Amniotic epithelial cell (primary cell): ENCODE data around the gene CEP135.
A peak's percentile ranks its signal among the peaks of the same experiment; 100 is the strongest.
"Not testable (repeated sequence)": the region's sequence is repeated elsewhere in the genome, so short reads cannot be mapped to it uniquely, and the experiment has no call there.

Experiments used
- DNase-seq: peaks from one replicate; pipeline ENCODE4 v3.0.0-alpha.2; 2010; ENCODE audit warnings: low read depth

CEP135 gene

GRCh38 chr4:55947254-55947882, 1.4 kb upstream of the CEP135 start:
- DNase-seq: peak; percentile 40

DNA sequence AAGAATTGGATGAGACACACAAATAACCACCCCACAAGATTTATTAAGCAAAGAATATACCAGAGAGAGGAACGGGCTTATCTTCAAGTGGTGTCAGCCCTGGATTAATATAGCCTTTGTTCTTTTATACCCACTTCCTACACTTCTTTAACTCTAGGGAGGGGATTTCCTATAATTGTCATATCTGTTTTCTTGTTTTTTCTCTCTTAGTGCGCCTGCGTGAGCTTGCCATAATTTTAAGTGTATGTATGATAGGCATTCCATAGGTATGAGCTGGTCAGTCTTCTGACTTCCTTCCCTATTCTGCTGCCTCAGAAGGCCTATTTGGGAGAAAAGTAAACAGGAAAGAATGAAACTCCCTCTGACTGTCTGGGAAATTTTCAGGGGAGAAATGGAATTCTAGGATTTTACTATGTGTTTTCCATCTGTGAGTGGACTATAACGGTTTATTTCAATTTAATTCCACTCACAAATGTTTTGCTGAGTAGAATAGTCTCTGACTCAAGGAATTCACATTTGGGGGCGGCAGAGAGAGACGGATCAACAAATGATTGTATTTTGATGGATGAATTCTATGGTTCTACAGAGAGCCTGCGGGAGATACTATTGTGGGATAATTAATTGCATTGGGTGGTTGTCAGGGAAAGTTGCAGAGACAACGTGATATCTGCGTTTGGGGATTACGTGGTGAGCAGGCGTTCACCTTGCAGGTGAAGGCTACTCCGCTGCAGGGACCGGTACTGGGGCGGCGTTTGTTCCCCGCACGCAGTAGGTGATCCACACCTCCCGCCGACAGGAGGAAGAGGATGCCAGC, 626 bp upstream of the CEP135 start:
- peak; percentile 94 for DNase-seq

DNA sequence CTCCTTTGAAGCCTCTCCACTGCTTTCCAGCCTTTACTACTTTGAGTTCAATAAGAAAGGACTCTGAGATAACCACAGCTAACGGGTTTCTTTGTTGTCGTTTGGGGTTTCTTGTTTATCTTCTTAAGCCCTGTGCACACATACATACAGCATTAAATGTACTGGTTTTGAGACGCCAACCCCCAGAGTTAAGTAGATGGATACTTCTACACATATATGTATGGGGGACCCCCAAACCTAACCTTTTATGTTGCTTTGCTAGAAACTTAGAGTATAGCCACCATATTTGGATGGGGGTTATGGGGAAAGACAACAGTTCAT, 697 bp downstream of the CEP135 start:
- DNase-seq: peak; percentile 10

GRCh38 chr4:55951191-55951922, 2.6 kb downstream of the CEP135 start:
- DNase-seq: no peak

GRCh38 chr4:55955710-55956109, 7.0 kb downstream of the CEP135 start:
- no peak for DNase-seq

DNA sequence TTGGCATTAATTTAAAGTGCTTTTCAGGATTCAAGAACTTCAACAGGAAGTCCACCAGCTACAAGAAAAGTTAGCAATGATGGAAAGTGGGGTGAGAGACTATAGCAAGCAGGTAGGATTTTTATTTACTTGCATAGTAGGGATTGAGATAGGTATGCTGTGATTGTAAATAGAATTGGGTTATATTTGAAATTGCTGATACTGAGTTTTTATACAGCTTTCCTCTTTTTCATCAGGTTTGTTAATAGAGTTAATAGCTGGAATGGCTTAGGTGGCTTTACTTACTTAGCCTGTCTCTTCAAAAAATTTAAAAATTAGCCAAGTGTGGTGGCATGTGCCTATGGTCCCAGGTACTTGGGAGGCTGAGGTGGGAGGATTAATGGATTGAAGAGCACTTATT, 10.9 kb downstream of the CEP135 start:
- no peak for DNase-seq

- DNase-seq: no peak
These were observed 15.3 kb downstream of the CEP135 start for GRCh38 chr4:55964046-55964445.

DNA sequence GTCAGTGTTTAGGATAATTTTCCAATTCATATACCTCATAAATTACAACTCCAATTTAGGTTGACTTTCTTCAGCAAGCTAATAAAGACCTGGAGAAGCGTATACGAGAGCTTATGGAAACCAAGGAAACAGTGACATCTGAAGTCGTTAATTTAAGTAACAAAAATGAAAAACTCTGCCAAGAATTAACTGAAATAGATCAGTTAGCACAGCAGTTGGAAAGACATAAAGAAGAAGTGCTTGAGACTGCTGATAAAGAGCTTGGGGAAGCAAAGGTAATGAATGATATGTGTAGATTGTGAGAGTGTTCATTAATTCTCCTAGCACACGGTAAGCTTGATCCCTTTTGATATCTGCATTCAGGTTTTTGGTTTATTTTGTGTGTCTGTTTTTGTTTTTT, 16.8 kb downstream of the CEP135 start:
- DNase-seq: no peak

DNA sequence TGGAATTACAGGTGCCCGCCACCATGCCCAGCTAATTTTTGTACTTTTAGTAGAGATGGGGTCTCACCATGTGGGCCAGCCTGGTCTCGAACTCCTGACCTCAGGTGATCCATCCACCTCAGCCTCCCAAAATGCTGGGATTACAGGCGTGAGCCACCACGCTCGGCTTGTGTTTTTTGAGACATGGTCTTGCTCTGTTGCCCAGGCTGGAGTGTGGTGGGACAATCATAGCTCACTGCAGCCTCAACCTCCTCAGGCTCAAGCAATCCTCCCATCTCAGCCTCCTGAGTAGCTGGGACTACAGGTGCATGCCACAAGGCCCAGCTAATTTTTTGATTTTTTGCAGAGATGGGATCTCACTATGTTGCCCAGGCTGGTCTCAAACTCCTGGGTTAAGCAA, 17.6 kb downstream of the CEP135 start:
- DNase-seq: not testable (repeated sequence)

DNA sequence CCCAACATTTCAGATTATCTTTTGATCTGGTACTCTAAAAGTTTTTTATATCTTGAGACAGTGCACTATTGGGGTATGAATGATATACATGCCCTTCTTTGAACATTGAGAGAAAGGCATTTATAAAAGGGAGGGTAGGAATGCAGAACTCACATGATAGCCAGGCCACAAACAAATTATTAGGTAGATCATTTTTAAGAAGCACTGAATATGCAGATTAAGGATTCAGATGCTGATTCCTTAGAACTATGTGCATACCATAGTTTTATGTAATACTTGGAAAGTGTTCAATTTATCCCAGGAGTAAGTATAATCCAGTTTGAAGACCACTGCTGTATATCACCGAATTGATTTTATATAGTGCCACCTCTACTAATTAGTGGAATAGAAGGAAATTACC, 18.6 kb downstream of the CEP135 start:
- no peak for DNase-seq

DNA sequence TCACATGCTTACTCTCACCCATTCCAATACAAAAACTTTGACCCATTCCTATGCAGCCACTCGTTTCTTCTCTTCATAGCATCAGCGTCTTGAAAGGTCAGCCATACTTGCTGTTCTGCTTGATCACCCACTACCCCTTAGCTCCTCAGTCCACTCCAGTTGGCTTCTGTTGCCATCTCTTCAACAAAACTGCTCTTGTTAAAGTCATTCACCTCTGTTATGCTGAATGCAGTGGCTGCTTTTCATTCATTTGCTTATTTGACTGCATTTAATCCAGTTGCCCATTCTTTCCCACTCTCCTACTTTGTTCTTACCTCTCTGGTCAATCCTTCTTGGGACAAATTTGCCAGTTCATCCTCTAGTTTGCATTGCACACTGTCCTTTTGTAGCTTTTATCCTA, 24.9 kb downstream of the CEP135 start:
- DNase-seq: no peak

- no peak for DNase-seq
These were observed 29.1 kb downstream of the CEP135 start for GRCh38 chr4:55977811-55978210.

DNA sequence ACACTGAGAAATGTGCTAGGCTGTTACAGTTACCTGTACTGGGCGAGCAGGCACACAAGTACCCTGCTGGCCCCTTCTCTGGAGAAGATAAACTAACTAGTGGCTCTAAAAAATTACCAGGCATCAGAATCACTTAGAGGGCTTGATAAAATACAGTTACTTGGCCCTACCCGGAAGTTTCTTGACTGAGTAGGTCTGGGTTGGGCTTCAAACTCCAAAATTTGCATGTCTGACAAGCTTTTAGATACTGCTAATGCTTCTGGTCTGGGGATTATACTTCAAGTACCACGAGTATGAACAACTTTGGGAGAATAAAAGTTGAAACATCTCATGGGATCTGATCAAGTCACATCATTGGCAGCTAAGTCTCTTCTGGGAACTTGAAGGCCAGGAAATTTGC, 30.8 kb downstream of the CEP135 start:
- DNase-seq: no peak

DNA sequence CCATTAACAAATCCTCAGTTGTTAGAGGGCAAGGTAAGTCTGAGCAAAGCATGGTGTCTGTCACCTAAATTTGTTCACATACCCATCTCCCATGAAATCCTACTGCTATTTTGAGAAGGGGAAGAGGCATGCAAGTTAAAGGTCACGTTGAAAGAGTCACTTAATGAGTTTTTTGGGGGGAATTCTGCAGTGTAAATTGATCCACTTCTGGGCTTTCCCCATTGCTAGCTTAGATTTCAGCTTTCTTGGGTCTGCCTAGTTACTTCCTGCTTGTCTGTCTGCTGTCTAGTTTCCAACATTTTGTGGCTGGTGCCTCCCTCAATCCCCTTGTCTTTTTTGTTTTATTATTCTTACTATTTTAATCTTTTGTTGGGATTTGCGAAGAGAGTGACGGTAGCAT, 32.0 kb downstream of the CEP135 start:
- DNase-seq: no peak

- DNase-seq: no peak
These were observed 34.2 kb downstream of the CEP135 start for GRCh38 chr4:55982976-55983375.

- no peak for DNase-seq
These were observed 41.0 kb downstream of the CEP135 start for GRCh38 chr4:55989766-55990165.

DNA sequence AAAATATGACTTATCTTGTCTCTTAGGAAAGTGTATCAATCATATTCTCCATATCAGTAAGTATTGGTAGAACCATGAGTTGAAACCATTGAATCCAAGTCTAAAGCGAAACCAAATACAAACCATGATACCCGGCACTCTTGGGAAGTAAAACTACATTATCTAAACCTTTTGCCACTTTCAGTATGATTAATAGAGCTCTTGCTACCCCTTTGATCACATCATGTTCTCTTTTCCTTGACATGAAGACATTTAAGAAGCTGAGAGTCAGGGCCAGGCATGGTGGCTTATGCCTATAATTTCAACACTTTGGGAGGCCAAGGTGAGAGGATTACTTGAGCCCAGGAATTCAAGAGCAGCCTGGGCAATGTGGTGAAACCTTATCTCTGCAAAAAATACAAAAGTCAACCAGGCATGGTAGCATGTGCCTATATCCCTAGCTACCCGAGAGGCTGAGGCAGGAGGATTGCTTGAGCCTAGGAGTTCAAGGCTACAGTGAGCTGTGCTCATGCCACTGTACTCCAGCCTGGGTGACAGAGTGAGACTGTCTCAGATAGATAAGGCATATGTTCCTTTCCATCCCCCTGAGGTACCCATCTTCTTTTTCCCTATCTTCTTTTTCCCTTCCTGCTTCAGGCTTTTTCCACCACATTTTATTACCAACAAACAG, 45.4 kb downstream of the CEP135 start:
- DNase-seq: no peak

- DNase-seq: no peak
These were observed 47.9 kb downstream of the CEP135 start for GRCh38 chr4:55996646-55997045.

DNA sequence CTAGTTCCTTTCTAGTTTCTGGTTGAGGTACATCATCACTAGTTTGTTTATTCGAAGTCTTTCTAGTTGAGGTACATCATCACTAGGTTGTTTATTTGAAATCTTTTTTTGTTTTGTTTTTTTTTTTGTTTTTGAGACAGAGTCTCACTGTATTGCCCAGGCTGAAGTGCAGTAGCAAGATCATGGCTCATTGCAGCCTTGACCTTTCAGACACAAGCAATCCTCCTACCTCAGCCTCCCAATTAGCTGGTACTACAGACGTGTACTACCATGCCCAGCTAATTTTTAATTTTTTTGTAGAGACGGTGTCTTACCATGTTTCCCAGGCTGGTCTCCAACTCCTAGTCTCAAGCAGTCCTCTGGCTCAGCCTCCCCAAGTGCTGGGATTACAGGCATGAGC, 54.9 kb downstream of the CEP135 start:
- no peak for DNase-seq

DNA sequence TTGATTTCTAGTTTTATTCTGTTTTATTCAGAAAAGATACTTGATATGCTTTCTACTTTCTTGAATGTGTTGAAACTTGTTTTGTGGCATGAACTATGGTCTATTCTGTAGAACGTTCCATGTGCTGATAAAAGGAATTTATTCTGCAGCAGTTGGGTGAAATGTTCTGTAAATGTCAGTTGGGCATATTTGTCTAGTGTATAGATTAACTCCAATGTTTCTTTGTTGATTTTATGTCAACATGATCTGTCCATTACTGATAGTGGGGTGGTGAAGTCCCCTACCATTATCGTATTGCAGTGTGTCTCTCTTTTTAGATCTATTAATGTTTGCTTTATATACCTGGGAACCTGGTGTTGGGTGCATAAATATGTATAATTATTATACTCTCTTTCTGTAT, 55.5 kb downstream of the CEP135 start:
- no peak for DNase-seq

- DNase-seq: no peak
These were observed 58.4 kb downstream of the CEP135 start for GRCh38 chr4:56007154-56007553.

GRCh38 chr4:56008206-56008605, 59.5 kb downstream of the CEP135 start:
- DNase-seq: no peak

- peak; percentile 37 for DNase-seq
These were observed 77.9 kb downstream of the CEP135 start for GRCh38 chr4:56026596-56026995.
